ENCODE measurements around the gene LHFPL2.
"Not testable (repeated sequence)": the region's sequence is repeated elsewhere in the genome, so short reads cannot be mapped to it uniquely, and the experiment has no call there.

Gene LHFPL2

DNA sequence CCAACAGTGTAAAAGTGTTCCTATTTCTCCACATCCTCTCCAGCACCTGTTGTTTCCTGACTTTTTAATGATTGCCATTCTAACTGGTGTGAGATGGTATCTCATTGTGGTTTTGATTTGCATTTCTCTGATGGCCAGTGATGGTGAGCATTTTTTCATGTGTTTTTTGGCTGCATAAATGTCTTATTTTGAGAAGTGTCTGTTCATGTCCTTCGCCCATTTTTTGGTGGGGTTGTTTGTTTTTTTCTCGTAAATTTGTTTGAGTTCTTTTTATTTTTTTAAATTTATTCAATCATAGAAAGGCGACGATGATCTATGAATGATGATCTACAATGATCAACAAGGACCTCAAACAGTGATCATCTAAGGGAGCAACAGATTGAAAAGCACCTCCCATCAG is 28.5 kb downstream of the LHFPL2 start:
- DNase-seq (ENCODE audit: low read depth in 3 of 3) = not testable (repeated sequence)

GRCh38 chr5:78618303-78618702 is 30.3 kb downstream of the LHFPL2 start:
- DNase-seq (ENCODE audit: low read depth in 3 of 3) = no peak

- no peak for DNase-seq (ENCODE audit: low read depth in 3 of 3)
These were observed 32.9 kb downstream of the LHFPL2 start for GRCh38 chr5:78615697-78616096.

- no peak for DNase-seq (ENCODE audit: low read depth in 3 of 3)
These were observed 33.8 kb downstream of the LHFPL2 start for GRCh38 chr5:78614816-78615215.

- no peak for DNase-seq (ENCODE audit: low read depth in 3 of 3)
These were observed 34.8 kb downstream of the LHFPL2 start for GRCh38 chr5:78613756-78614155.

DNA sequence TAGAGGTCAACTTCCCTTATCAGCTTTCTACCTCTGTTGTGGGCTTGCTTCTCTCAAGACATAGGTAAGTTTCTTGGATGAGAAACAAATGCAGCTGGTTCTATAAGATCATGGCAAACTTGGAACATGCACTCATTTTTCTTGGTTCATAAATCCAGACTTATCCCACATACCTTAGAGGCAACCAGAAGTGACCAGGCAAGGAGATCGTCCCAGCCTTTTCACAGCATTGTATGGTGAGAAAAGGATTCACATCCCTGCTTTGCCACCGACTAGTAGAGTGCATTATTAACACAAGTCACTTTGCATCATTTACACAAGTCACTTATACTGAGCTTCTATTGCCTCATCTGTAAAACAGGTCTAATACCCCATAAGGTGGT is 35.4 kb downstream of the LHFPL2 start:
- no peak for DNase-seq (ENCODE audit: low read depth in 3 of 3)

GRCh38 chr5:78612227-78613150 is 36.1 kb downstream of the LHFPL2 start:
- no peak for DNase-seq (ENCODE audit: low read depth in 3 of 3)

DNA sequence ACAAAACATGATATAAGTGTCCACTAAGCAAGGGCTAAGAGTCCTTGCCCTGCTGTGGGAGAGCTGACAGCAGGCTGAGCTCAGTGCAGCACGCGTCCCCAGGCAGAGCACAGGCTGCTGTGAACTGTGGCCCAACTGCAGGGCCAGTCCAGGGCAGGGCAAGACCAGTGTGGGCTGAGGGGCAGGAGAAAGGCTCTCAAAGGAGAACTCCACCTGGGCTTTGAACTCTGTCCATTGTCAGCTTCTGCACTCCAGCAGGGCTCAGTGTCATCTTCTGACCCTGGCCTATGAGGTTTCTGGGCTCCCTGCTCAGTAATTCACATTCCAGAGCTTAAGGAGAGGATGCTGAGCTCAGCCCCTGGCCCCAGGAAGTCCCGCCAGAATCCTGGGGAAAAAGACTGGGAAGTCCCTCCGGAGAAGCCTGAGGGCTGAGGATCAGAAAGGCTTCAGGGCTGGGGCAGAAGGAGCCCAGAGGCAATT is 37.4 kb downstream of the LHFPL2 start:
- DNase-seq (ENCODE audit: low read depth in 3 of 3) = no peak

DNA sequence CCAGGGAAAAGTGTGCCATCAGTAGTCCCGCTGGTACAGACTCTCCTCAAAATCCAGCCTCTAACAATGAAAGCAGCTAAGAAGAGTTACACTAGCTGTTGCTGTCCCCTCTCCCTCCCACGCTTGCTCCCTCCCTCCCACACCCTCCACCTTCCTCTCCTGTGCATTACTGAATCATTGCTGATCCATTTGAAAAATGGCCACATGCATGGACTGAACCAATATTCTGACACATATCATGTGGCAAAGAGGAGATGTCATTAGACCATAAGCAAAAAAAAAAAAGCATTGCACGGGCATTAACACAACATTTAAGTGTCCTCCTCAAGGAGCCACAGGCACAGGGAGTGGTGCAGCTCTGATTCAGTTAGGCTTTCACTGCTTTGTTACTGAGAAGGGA is 37.9 kb downstream of the LHFPL2 start:
- DNase-seq (ENCODE audit: low read depth in 3 of 3) = no peak

DNA sequence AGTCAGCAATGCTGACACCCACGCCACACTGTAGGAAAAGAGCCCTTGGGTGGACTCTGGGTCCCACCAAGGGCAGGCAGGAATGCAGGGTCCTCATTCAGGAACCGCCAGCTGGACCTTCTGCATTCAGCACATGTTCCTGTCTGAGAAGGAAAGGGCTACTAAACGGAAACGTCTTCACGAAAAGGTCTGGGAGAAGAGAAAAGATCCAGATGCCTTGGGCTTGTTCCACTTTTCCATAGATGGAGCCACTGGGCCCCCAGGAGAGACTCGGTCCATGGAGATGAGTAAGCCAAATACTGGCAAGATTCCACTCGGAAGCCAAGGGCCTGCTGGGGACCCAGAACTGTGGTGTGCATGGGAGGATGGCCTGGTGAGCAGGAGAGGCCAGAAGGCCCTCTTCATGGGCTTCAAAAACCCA is 38.4 kb downstream of the LHFPL2 start:
- no peak for DNase-seq (ENCODE audit: low read depth in 3 of 3)

- DNase-seq (ENCODE audit: low read depth in 3 of 3) = no peak
These were observed 40.7 kb downstream of the LHFPL2 start for GRCh38 chr5:78607864-78608263.

DNA sequence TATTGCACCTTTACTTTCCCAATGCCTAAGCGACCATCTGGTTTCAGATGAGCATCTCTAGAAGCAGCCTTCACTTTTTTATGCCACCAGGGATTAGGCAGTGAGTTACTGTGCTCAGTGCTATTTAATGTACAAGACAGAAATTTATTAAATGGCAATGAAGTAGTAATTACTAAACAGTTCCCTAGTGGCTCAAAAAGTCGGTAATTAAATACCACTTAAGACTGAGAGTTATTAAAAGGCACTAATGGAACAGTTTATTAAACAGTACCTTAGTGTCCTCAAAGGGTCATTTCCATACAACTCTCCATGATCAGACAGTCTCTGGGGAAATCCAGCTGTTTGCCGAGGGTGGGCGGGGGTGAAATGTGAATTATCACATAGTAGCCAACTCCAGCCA is 42.3 kb downstream of the LHFPL2 start:
- no peak for DNase-seq (ENCODE audit: low read depth in 3 of 3)

DNA sequence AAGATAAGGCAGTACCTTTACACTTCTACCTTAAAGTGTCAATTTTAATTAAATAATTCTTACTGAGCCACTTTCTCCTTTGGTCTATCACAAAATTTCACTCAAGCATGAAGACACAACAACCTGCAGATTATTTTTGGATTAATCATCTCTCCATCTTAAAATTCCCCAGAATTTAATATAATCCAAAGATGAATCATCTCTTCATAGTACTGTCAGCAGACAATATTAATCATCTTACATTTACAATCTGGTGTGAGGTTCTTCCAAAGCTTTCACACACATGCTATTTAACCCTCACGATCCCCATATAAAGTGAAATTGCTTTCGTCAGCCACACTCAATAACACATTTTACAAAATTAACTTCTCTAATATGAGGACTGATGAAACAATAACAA is 43.0 kb downstream of the LHFPL2 start:
- DNase-seq (ENCODE audit: low read depth in 3 of 3) = no peak

GRCh38 chr5:78604689-78605285 is 43.8 kb downstream of the LHFPL2 start:
- no peak for DNase-seq (ENCODE audit: low read depth in 3 of 3)

GRCh38 chr5:78603636-78604175 is 44.9 kb downstream of the LHFPL2 start:
- DNase-seq (ENCODE audit: low read depth in 3 of 3) = no peak

DNA sequence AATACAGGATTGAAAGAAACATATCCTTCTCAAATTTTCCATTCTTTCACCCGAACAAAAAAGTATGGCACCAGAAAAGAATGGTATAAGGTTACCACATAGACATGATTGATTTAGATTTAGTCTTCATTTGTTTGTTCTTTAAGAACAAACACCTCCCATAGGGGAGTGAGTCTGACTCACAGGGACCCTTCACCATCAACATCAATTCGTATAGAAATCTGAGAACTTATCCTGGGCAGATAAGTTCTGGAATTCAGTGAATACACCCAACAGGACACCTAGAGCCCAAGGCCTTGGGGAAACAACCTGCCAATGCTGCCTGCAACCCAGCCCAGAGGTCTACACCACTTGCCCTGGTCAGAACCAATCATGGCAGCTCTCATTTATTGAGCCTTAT is 46.2 kb downstream of the LHFPL2 start:
- DNase-seq (ENCODE audit: low read depth in 3 of 3) = no peak

DNA sequence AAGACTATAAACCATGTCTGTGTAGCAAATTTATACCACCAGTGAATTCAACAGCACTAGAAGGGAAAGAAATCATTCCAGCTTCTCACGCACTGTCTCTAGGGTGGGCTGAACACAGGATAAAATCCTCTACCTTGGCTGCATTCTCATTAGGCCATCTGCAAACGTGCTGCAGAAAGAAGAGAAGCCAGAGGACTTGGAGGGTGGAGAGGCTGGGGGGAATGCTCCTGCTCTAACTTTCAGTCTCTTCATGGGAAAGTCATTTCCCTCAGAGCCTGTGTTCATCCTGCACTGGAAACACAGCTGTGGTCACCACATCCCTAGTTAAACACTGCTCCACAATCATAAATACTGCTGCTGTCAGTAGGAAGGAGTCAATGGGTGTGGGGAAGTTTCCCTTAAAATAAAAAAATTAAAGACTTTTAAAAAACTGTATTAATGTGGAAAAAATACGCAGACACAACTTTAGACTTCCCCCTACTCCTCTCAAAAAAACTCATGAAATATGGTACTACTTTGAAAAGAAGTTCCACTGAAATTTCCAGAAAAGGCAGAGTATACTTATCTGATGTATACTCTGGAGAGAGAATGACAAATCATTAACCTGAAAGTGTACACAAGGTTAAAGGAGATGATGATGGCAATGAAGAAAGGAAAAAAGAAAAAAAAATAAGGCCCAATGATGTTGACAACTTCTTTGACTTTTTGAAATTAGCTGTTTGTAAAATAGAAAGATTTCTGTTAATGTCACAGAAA is 46.8 kb downstream of the LHFPL2 start:
- DNase-seq (ENCODE audit: low read depth in 3 of 3) = no peak

DNA sequence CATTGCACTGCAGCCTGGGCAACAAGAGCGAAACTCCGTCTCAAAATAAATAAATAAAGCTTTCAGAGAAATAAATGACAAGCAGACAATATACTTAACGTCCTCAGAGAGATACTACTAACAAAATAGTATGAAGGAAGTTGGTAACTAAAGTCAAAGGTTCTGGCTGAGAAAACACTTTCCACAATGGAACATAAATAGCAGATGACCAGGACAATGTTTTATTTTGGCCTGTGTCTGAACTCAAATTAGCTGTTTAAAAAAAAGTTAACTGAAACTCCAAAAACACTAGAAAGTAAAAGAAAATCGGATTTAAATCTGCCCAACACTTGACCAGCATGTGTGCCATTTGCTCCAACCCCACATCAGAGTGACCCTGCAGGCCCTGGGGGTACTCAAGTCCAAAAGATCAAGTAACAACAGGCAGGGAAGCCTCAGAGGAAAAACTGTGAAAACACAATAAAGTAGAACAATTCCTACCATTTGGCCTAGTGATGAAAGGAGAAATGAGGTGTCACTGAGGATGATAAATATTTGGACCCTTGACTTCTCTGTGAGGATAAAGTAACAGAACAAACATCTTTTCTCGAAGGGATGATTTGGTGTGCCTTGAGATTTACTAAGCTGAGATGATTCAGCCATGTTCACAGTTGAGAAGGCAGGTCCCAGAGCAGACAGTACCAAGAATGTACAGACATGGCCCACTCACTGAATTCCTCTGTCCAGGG is 47.7 kb downstream of the LHFPL2 start:
- DNase-seq (ENCODE audit: low read depth in 3 of 3) = no peak

DNA sequence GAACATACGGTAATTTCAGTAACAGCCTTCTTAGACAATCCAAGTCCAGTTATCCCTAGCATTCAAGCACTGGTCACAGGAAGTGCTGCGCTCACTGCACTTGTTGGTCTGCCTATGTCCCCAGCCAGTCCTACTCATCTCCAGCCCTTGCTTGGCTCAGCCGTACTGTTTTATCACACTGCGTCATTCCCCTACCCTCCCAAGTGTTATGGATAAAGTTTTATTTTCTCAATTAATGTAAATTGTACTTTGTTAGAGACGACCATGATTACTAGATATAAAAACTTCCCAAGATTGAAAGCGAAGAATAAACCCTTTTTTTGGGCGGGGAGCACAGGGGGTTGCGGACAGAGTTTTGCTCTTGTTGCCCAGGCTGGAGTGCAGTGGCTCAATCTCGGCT is 49.6 kb downstream of the LHFPL2 start:
- DNase-seq (ENCODE audit: low read depth in 3 of 3) = no peak

- no peak for DNase-seq (ENCODE audit: low read depth in 3 of 3)
These were observed 50.6 kb downstream of the LHFPL2 start for GRCh38 chr5:78597974-78598371.

All from stimulated activated CD4-positive, alpha-beta T cell treated with anti-CD3 and anti-CD28 coated beads, TNF-alpha, amount 100 ng/mL, for 48 hours (primary cell).